Stimulated activated CD4-positive, alpha-beta T cell treated with anti-CD3 and anti-CD28 coated beads, Interleukin-4, amount 100 ng/mL, for 48 hours (primary cell): ENCODE results near the gene PLPPR3.

ENCODE experiments used
- DNase-seq, 2 donors: peaks; one replicate each; pipeline ENCODE4 v3.0.0-alpha.2; 2020; ENCODE audit warnings: low read depth in 2 of 2

The PLPPR3 gene

GRCh38 chr19:821825-822503, at the start of gene PLPPR3:
Gene PLPPR3 (minus strand): TSS chr19:821955. CDS start chr19:821559, 396 bp downstream.
- DNase-seq: no peak

GRCh38 chr19:870963-871401, 49.2 kb upstream of the PLPPR3 start:
- no peak for DNase-seq

DNA sequence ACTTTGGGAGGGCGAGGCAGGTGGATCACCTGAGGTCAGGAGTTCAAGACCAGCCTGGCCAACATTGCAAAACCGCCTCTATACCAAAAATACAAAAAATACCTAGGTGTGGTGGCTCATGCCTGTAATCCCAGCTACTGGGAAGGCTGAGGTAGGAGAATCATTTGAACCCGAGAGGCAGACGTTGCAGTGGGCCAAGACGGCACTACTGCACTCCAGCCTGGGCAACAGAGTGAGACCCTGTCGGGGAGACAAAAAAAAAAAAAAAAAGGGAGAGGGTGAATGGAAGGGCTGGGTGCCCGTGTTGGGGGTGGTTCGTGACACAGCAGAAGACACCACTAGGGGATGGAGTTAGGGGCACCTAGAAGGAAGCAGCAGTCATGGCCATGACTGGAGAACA, 48.6 kb upstream of the PLPPR3 start:
- no peak for DNase-seq

- no peak for DNase-seq
Measured at GRCh38 chr19:869245-870177, 47.8 kb upstream of the PLPPR3 start.

DNA sequence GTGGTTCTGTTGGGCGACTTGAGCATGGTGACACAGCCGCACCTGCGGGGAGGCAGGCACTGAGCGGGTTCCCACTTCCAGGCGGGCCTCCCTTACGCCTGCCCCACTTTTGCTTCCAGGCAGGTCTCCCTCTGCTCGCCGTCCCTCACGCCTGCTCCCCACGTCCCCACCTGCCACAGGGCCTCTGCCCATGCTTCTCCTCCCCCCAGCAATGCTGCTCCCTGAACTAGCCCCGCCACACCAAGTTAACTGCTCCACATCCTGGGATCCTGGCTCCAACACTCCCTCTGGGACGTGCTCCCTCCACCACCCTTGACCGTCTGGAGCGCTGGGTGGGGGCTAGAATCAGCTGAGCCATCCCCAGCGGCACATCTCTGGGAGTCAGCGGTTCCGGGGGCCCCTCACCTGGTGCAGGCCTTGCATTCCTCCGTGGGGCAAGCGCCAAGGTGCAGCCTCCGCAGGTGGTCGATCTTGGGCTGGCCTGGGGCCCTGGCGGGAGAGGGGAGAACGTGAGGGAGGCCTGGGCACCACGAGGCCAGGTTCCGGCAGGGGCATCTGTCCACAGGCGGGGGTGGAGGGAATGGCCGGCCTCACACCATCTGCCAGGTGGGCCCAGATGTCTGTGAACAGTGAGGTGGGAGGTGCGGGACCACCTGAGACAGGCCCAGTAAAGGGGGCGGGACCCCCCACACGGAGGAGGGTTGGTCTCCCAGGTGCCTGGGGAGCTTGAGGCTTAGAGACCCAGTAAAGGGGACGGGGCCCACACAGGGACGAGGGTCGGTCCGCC, 46.9 kb upstream of the PLPPR3 start:
- DNase-seq: no peak

DNA sequence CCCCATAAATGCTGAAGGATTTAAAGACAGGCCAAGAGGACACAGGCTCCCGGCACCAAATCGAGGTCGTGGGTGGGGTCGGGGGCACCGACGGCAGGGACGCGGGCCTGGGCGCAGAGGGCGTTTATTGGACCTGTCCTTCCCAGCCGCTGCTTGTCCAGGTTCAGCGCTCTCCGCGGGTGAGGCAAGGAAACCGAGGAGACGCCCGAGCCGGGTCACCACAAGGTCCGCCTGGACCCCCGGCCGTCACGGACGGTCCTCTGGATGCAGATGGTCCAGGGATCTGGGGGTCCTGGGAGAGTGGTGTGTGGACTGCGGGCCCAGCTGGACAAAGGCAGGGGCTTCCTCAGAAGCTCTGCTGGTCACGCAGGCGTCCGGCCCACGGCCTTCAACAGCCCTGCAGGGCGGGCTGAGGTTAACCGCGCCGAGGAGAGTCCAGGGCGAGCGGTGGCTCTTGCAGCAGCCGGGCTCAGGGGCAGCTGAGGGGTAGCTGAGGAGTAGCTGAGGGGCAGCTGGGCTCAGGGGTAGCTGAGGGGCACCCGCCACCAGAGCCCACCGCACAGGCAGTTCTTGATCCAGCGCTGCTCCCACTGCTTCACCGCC, 46.2 kb upstream of the PLPPR3 start:
- no peak for DNase-seq

DNA sequence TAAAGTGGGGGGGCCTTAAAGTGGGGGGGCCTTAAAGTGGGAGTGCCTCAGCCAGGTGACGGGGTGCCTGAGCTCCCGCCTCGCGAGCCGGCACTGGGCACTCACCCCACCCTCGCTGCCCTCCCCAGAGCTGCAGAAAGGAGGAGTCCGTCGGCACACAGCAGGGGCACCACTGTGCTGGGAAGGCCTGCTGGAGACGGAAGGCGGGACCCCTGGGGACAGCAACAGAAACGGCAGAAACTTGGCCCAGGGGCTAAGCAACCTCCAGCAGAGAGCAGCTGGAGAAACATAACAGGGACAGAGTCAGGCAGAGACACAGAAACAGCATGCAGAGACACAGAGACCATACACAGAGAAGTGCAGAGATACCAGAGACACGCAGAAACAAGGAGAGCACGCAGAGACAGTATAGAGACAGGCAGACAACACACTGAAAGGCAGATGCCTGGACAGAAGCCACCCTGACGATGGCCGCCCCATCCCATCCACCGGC, 45.6 kb upstream of the PLPPR3 start:
- no peak for DNase-seq

DNA sequence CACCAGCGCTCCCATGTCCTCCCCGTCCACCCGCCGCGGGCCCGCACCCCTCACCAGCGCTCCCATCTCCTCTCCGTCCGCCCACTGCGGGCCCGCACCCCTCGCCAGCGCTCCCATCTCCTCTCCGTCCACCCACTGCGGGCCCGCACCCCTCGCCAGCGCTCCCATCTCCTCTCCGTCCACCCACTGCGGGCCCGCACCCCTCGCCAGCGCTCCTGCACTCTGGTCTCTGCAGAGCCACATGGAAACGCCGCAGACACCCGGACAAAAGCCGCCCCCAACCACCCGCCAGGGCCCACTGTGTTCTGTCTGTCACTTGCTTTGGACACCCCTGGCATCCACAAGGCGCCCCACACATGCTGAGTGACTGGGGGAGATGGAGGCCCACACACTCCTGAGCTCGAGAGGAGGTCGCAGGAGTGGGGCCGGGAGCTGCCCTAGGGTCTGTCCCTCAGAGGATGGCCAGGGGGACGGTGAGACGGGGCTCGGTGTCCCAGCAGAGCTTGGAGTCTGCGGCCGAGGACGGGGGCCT, 45.1 kb upstream of the PLPPR3 start:
- no peak for DNase-seq

DNA sequence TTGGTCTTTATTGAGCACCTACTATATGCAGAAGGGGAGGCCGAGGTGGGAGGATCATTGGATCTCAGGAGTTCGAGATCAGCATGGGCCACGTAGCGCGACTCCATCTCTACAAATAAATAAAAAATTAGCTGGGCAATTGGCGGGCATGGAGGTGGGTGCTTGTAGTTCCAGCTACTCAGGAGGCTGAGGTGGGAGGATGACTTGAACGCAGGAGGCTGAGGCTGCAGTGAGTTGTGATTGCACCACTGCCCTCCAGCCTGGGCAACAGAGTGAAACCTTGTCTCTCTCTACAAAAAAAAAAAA, 41.5 kb upstream of the PLPPR3 start:
- no peak for DNase-seq

DNA sequence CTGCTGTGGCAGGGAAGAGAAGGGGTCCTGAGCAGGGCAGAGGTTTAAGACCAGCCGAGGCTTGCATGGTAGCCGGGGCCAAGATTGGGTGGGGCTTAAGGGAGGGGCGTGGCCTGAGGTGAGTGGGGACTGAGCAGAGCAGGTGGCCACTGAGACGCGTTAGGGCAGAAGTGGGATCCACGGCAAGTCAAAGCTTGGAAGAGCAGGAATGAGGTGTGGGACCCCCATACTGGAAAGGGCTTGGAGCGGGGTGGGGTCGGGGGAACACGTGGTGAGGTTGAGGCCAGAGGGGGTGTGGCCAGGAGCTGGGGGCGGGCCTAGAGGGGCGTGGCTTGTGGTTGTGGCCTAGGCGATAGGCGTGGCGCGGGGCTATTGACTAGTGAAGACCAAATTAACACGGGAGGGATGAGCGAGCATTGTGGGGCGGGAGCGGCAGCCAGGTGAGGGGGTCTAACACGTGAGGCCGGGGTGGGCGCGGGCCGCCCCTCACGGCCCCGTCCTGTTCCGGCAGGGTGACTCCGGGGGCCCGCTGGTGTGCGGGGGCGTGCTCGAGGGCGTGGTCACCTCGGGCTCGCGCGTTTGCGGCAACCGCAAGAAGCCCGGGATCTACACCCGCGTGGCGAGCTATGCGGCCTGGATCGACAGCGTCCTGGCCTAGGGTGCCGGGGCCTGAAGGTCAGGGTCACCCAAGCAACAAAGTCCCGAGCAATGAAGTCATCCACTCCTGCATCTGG, 41.0 kb upstream of the PLPPR3 start:
- peak; percentile 74 to 81 for DNase-seq

- peak; percentile 47 to 83 for DNase-seq
Measured at GRCh38 chr19:861756-862580, 40.2 kb upstream of the PLPPR3 start.

DNA sequence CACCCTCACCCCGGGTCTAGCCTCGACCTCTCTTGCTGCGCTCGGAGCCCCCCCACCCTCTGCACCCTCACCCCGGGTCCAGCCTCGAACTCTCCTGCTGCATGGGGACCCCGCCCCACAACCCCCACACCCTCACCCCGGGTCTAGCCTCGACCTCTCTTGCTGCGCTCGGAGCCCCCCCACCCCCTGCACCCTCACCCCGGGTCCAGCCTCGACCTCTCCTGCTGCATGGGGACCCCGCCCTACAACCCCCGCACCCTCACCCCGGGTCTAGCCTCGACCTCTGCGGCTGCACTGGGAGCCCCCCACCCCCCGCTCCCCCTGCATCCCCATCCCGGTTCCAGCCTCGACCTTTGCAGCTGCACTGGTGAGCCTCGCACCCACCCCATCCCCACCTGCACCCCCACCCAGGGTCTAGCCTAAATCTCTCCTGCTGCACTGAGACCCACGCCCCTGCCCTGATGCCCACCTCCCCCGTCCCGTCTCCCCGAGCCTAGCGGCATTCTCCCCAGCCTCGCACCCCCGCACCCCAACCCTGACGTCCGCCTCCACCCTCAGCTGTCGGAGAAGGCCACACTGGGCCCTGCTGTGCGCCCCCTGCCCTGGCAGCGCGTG, 39.5 kb upstream of the PLPPR3 start:
- no peak for DNase-seq

GRCh38 chr19:858868-859843, 37.4 kb upstream of the PLPPR3 start, which contains the start of gene CFD:
Gene CFD (plus strand): TSS chr19:859664. CDS start chr19:859690, 26 bp downstream.
- DNase-seq: no peak

DNA sequence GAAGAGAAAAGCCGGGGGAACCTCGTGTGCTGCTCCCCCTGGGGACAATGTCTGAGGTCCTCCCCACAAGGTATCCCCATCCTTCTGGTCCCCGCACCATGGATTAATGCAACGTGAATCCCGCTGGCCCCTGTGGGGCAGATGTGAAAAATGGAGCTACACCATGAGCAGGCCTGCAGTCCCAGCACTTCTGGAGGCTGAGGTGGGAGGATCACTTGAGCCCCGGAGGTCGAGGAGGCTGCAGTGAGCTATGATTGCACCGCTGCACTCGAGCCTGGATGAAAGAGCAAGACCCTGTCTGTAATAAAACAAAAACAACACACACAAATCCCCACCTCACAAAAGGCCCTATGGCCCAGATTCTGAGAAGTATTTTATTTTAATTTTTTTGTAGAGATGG, 36.5 kb upstream of the PLPPR3 start:
- no peak for DNase-seq

- no peak for DNase-seq
Measured at GRCh38 chr19:855566-856120, 33.9 kb upstream of the PLPPR3 start.

GRCh38 chr19:855142-855541, 33.4 kb upstream of the PLPPR3 start:
- no peak for DNase-seq

GRCh38 chr19:854549-854948, 32.8 kb upstream of the PLPPR3 start:
- no peak for DNase-seq
